Stimulated activated CD4-positive, alpha-beta T cell treated with anti-CD3 and anti-CD28 coated beads, Interleukin-2, amount 100 ng/mL, for 24 hours (primary cell): Measurements from ENCODE around the gene THOC2.
"Not testable (repeated sequence)": the region's sequence is repeated elsewhere in the genome, so short reads cannot be mapped to it uniquely, and the experiment has no call there.

Experiments used
- DNase-seq, 2 donors: peaks; one replicate each; pipeline ENCODE4 v3.0.0-alpha.2; 2020

The THOC2 gene

GRCh38 chrX:123732670-123733363 is at the start of gene THOC2:
THOC2 (minus strand) TSS chrX:123733052; CDS start chrX:123733022, 30 bp downstream.
- DNase-seq: peak; percentile 80

GRCh38 chrX:123781786-123782185 is 48.9 kb upstream of the THOC2 start:
- DNase-seq: not testable (repeated sequence)

- DNase-seq: no peak
These were observed 47.1 kb upstream of the THOC2 start for GRCh38 chrX:123779908-123780396.

- DNase-seq: no peak
These were observed 40.6 kb upstream of the THOC2 start for GRCh38 chrX:123773258-123773988.

GRCh38 chrX:123771449-123772064 is 38.7 kb upstream of the THOC2 start:
- no peak for DNase-seq

GRCh38 chrX:123764967-123765871 is 32.4 kb upstream of the THOC2 start:
- peak; percentile 71 to 76 for DNase-seq

- not testable (repeated sequence) for DNase-seq
These were observed 27.0 kb upstream of the THOC2 start for GRCh38 chrX:123759849-123760248.

GRCh38 chrX:123757794-123758193 is 24.9 kb upstream of the THOC2 start:
- not testable (repeated sequence) for DNase-seq

- DNase-seq: no peak
These were observed 23.5 kb upstream of the THOC2 start for GRCh38 chrX:123756320-123756719.

- no peak for DNase-seq
These were observed 22.3 kb upstream of the THOC2 start for GRCh38 chrX:123755107-123755506.

- no peak for DNase-seq
These were observed 21.0 kb upstream of the THOC2 start for GRCh38 chrX:123753656-123754350.

- no peak for DNase-seq
These were observed 16.8 kb upstream of the THOC2 start for GRCh38 chrX:123749643-123750042.

- no peak for DNase-seq
These were observed 12.7 kb upstream of the THOC2 start for GRCh38 chrX:123745511-123745910.

- no peak for DNase-seq
These were observed 10.5 kb upstream of the THOC2 start for GRCh38 chrX:123743312-123743711.

GRCh38 chrX:123742440-123742839 is 9.6 kb upstream of the THOC2 start:
- no peak for DNase-seq

- DNase-seq: no peak
These were observed 7.7 kb upstream of the THOC2 start for GRCh38 chrX:123740536-123740935.

GRCh38 chrX:123740006-123740405 is 7.2 kb upstream of the THOC2 start:
- no peak for DNase-seq

GRCh38 chrX:123739474-123739873 is 6.6 kb upstream of the THOC2 start:
- DNase-seq: no peak

- DNase-seq: no peak
These were observed 5.6 kb upstream of the THOC2 start for GRCh38 chrX:123738378-123738940.

GRCh38 chrX:123736333-123736921 is 3.6 kb upstream of the THOC2 start:
- no peak for DNase-seq

GRCh38 chrX:123735137-123735536 is 2.3 kb upstream of the THOC2 start:
- not testable (repeated sequence) for DNase-seq
